Activated CD8-positive, alpha-beta T cell treated with anti-CD3 and anti-CD28 coated beads, Interleukin-2, amount 10 ng/mL, durations not matched to agents 7 days and 5 days (primary cell): ENCODE data around the gene BARX2. TPM values are rescaled to one million over a fixed set of nuclear protein-coding genes. Genes with fewer than 3 reads are reported as not detected.
"Not testable (repeated sequence)": the region's sequence is repeated elsewhere in the genome, so short reads cannot be mapped to it uniquely, and the experiment has no call there.

Experiments used
- ATAC-seq: fragments of 150-1000 bp; cut with Tn5 transposase; one replicate; pipeline ENCODE4 v1.10.0; 2021; ENCODE audit warnings: moderate library complexity
- CTCF ChIA-PET: fragments of 350-600 bp; sonication (Branson Sonifier 250); formaldehyde crosslinking; loops from one replicate; lab custom pipeline; 2021; ENCODE audit warnings: antibody characterized with exemption; lab: Charles Lee
- POLR2A ChIA-PET: fragments of 350-600 bp; sonication (Branson Sonifier 250); formaldehyde crosslinking; loops from one replicate; lab custom pipeline; 2021; ENCODE audit warnings: antibody characterized with exemption; lab: Charles Lee
- DNase-seq: peaks from one replicate; pipeline ENCODE4 v3.0.0-alpha.2; 2020
- H3K27ac Mint-ChIP-seq: one replicate; pipeline ENCODE4 v1.8.0; 2021; ENCODE audit warnings: mild to moderate bottlenecking, mixed read lengths
- H3K27me3 Mint-ChIP-seq: one replicate; pipeline ENCODE4 v1.8.0; 2021; ENCODE audit warnings: low read depth, mixed read lengths
- H3K36me3 Mint-ChIP-seq: one replicate; pipeline ENCODE4 v1.8.0; 2021; ENCODE audit warnings: low read depth, mixed read lengths
- H3K4me1 Mint-ChIP-seq: one replicate; pipeline ENCODE4 v1.8.0; 2021; ENCODE audit warnings: low read depth, mixed read lengths
- H3K4me3 Mint-ChIP-seq: one replicate; pipeline ENCODE4 v1.8.0; 2021; ENCODE audit warnings: mild to moderate bottlenecking, mixed read lengths
- H3K9me3 Mint-ChIP-seq: one replicate; pipeline ENCODE4 v1.8.0; 2022; ENCODE audit warnings: mixed read lengths; ENCODE audit not compliant: insufficient read depth
- total RNA-seq, 2 experiments: library from RNA; stranded (reverse); gene quantifications; one replicate each; pipeline ENCODE4 v1.2.3, GENCODE V29; 2021

The BARX2 gene
- total RNA-seq: not detected

- peaks cover 72% of the 10 kb centered on the region for H3K27me3 Mint-ChIP-seq
- H3K4me3 Mint-ChIP-seq: peak within 1 kb of the TSS; percentile 46
- H3K9me3 Mint-ChIP-seq: no peaks in the 10 kb centered on the region
- ATAC-seq (peak; percentile 28), DNase-seq (no peak)
- ChIA-PET POLR2A (no interaction called here), CTCF (interaction anchor here (1.3 to 2.1 kb wide), 3 partner anchors 9 to 374 kb away, joined by 4 to 12 read pairs (median 5); no protein-coding TSS in a partner anchor)
- H3K4me1 Mint-ChIP-seq: peaks cover 26% of the 10 kb centered on the region
- H3K36me3 Mint-ChIP-seq: no peaks in the 10 kb centered on the region
- H3K27ac Mint-ChIP-seq: no peak within 1 kb of the TSS
These were observed at the start of gene BARX2 for GRCh38 chr11:129375751-129376657. BARX2 (plus strand) TSS chr11:129375848; CDS start chr11:129376036, 188 bp downstream.

GRCh38 chr11:129326921-129327320 lies 48.7 kb upstream of the BARX2 start:
- ChIA-PET CTCF (no interaction called here), POLR2A (no interaction called here)
- H3K4me1 Mint-ChIP-seq: no peaks in the 10 kb centered on the region
- H3K4me3 Mint-ChIP-seq: no peak overlapping the region
- no peak for DNase-seq
- H3K27ac Mint-ChIP-seq: no peak overlapping the region
- no peaks in the 10 kb centered on the region for H3K9me3 Mint-ChIP-seq
- H3K27me3 Mint-ChIP-seq: peaks cover 6% of the 10 kb centered on the region
- no peaks in the 10 kb centered on the region for H3K36me3 Mint-ChIP-seq
- ATAC-seq: no peak

DNA sequence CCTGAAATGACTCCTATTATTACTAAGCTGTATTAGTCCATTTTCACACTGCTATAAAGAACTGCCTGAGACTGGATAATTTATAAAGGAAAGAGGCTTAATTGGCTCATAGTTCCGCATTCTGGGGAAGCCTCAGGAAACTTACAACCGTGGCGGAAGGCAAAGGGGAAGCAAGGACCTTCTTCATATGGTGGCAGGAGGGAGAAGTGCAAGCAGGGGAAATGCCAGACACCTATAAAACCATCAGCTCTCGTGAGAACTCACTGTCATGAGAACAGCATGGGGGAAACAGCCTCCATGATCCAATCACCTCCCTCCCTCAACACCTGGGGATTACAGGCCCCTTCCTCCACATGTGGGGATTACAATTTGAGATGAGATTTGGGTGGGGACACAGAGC lies 47.9 kb upstream of the BARX2 start:
- H3K27me3 Mint-ChIP-seq, POLR2A ChIA-PET, H3K9me3 Mint-ChIP-seq, H3K36me3 Mint-ChIP-seq, H3K4me1 Mint-ChIP-seq, DNase-seq, H3K4me3 Mint-ChIP-seq, ATAC-seq, H3K27ac Mint-ChIP-seq: not testable (repeated sequence)
- CTCF ChIA-PET: interaction anchor here (2.5 kb wide), 1 partner anchor 209 kb away, joined by 10 read pairs; no protein-coding TSS in a partner anchor

DNA sequence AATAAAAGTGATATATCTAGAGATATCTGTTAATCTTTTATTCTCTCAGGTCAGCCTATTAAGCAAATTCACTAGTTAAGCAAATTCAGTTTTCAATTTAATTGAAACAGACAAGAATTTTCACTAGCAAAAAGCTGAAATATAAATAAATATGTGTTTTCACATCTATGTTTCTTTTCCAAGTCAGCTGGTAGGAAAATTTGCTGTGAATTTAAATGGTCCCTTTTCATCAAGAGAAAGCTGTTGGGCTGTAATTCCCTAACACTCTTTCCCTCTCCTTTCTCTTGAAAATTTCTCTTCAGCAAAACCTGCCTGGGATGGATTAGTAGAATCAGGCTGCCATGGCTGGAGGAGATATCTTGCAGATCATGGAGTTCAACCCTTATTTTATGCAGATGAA lies 46.9 kb upstream of the BARX2 start:
- no peak for DNase-seq
- H3K4me3 Mint-ChIP-seq: no peak overlapping the region
- no peaks in the 10 kb centered on the region for H3K36me3 Mint-ChIP-seq
- POLR2A ChIA-PET: no interaction called here
- H3K4me1 Mint-ChIP-seq: no peaks in the 10 kb centered on the region
- H3K9me3 Mint-ChIP-seq: no peaks in the 10 kb centered on the region
- CTCF ChIA-PET: interaction anchor here (0.9 to 2.5 kb wide), 3 partner anchors 99 to 444 kb away, joined by 3 to 10 read pairs (median 6); no protein-coding TSS in a partner anchor
- peaks cover 2% of the 10 kb centered on the region for H3K27me3 Mint-ChIP-seq
- no peak overlapping the region for H3K27ac Mint-ChIP-seq
- ATAC-seq: no peak

- ChIA-PET CTCF (interaction anchor here (0.7 to 3.4 kb wide), 12 partner anchors 9 to 447 kb away, joined by 3 to 25 read pairs (median 4); no protein-coding TSS in a partner anchor), POLR2A (no interaction called here)
- H3K27me3 Mint-ChIP-seq: peaks cover 2% of the 10 kb centered on the region
- ATAC-seq (no peak), DNase-seq (no peak)
- H3K4me3 Mint-ChIP-seq: no peak overlapping the region
- no peaks in the 10 kb centered on the region for H3K36me3 Mint-ChIP-seq
- no peaks in the 10 kb centered on the region for H3K4me1 Mint-ChIP-seq
- H3K9me3 Mint-ChIP-seq: no peaks in the 10 kb centered on the region
- H3K27ac Mint-ChIP-seq: no peak overlapping the region
These were observed 44.4 kb upstream of the BARX2 start for GRCh38 chr11:129331217-129331616.

- Mint-ChIP-seq H3K9me3 (no peaks in the 10 kb centered on the region), H3K27ac (no peak overlapping the region), H3K27me3 (peaks cover 2% of the 10 kb centered on the region), H3K4me1 (no peaks in the 10 kb centered on the region), H3K4me3 (no peak overlapping the region), H3K36me3 (no peaks in the 10 kb centered on the region)
- peak; percentile 74 for DNase-seq
- POLR2A ChIA-PET: no interaction called here
- peak; percentile 87 for ATAC-seq
- CTCF ChIA-PET: interaction anchor here (0.6 to 3.4 kb wide), 14 partner anchors 9 to 447 kb away, joined by 3 to 25 read pairs (median 4); no protein-coding TSS in a partner anchor
These were observed 43.8 kb upstream of the BARX2 start for GRCh38 chr11:129331871-129332274.

GRCh38 chr11:129333873-129334272 lies 41.8 kb upstream of the BARX2 start:
- no peaks in the 10 kb centered on the region for H3K36me3 Mint-ChIP-seq
- CTCF ChIA-PET: interaction anchor here (3.4 kb wide), 1 partner anchor 215 kb away, joined by 25 read pairs; no protein-coding TSS in a partner anchor
- DNase-seq (no peak), ATAC-seq (peak; percentile 27)
- no peaks in the 10 kb centered on the region for H3K9me3 Mint-ChIP-seq
- no peak overlapping the region for H3K4me3 Mint-ChIP-seq
- no peaks in the 10 kb centered on the region for H3K4me1 Mint-ChIP-seq
- POLR2A ChIA-PET: no interaction called here
- no peak overlapping the region for H3K27ac Mint-ChIP-seq
- H3K27me3 Mint-ChIP-seq: peaks cover under 1% of the 10 kb centered on the region

DNA sequence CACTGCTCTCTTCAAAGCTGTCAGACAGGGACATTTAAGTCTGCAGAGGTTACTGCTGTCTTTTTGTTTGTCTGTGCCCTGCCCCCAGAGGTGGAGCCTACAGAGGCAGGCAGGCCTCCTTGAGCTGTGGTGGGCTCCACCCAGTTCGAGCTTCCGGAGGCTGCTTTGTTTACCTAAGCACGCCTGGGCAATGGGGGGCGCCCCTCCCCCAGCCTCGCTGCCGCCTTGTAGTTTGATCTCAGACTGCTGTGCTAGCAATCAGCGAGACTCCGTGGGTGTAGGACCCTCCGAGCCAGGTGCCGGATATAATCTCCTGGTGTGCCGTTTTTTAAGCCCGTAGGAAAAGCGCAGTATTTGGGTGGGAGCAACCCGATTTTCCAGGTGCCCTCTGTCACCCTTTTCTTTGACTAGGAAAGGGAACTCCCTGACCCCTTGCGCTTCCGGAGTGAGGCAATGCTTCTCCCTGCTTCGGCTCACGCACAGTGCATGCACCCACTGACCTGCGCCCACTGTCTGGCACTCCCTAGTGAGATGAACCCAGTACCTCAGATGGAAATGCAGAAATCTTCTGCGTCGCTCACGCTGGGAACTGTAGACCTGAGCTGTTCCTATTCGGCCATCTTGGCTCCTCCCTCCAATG lies 31.2 kb upstream of the BARX2 start:
- CTCF ChIA-PET, H3K9me3 Mint-ChIP-seq, H3K36me3 Mint-ChIP-seq, H3K27me3 Mint-ChIP-seq, POLR2A ChIA-PET, H3K4me1 Mint-ChIP-seq, DNase-seq, H3K27ac Mint-ChIP-seq, ATAC-seq, H3K4me3 Mint-ChIP-seq: not testable (repeated sequence)

DNA sequence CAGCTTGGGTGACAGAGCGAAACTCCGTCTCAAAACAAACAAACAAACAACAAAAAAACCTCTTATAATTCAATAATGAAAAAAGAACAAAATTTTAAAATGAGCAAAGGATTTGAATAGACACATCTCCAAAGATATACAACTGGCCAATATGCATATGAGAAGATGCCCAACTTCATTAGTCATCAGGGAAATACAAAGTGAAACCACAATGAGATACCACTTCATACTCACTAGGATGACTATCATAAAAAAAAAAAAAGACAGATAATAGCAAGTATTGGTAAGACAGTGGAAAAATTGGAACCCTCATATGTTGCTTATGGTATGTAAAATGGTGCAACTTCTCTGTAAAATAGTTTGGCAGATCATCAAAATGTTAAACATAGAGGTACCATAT lies 28.7 kb upstream of the BARX2 start:
- peaks cover 3% of the 10 kb centered on the region for H3K27me3 Mint-ChIP-seq
- H3K9me3 Mint-ChIP-seq: no peaks in the 10 kb centered on the region
- no peak for DNase-seq
- POLR2A ChIA-PET: no interaction called here
- no peaks in the 10 kb centered on the region for H3K36me3 Mint-ChIP-seq
- H3K4me1 Mint-ChIP-seq: no peaks in the 10 kb centered on the region
- CTCF ChIA-PET: no interaction called here
- H3K4me3 Mint-ChIP-seq: no peak overlapping the region
- ATAC-seq: no peak
- no peak overlapping the region for H3K27ac Mint-ChIP-seq

DNA sequence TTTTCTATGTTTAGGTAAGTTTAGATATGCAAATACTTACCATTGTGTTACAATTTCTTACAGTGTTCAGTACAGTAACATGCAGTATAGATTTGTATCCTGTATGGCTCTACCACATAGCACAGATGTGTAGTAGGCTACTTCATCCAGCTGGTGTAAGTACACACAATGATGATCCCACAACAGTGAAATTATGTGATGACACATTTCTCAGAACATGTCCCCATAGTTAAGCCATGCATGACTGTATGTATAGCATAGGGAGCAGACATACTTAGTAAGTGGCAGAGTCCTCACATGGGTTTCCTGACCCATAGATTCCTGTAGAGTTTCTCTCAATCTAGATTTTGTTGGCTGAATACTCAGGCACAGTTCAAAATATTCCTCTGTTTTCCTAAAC lies 26.8 kb upstream of the BARX2 start:
- H3K9me3 Mint-ChIP-seq: no peaks in the 10 kb centered on the region
- ChIA-PET POLR2A (no interaction called here), CTCF (no interaction called here)
- no peaks in the 10 kb centered on the region for H3K4me1 Mint-ChIP-seq
- no peak overlapping the region for H3K27ac Mint-ChIP-seq
- H3K27me3 Mint-ChIP-seq: peaks cover 3% of the 10 kb centered on the region
- ATAC-seq (no peak), DNase-seq (no peak)
- no peak overlapping the region for H3K4me3 Mint-ChIP-seq
- no peaks in the 10 kb centered on the region for H3K36me3 Mint-ChIP-seq

DNA sequence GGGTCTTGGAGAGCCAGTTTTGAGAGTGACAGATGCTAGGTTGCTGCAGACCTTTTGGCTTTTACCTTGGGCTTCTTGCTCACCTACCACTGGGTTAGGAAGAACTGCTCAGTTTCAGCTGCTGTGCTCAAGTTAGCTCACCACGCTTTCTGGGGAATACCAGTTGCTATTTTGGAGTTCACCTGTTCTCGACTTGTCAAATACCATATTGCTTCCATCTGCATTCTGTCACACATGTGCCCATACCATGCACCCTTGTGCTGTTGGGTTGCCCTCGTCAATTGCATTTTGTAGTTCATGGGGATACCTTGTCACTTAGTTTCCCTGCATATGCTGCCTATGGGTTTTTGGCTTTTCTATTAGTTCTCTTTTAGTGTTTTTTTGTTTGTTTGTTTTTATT lies 23.0 kb upstream of the BARX2 start:
- Mint-ChIP-seq H3K27me3 (peaks cover 3% of the 10 kb centered on the region), H3K9me3 (no peaks in the 10 kb centered on the region), H3K4me1 (no peaks in the 10 kb centered on the region), H3K27ac (no peak overlapping the region), H3K36me3 (no peaks in the 10 kb centered on the region), H3K4me3 (no peak overlapping the region)
- ATAC-seq (no peak), DNase-seq (no peak)
- ChIA-PET POLR2A (no interaction called here), CTCF (no interaction called here)

- no peaks in the 10 kb centered on the region for H3K9me3 Mint-ChIP-seq
- peaks cover 7% of the 10 kb centered on the region for H3K27me3 Mint-ChIP-seq
- ATAC-seq: no peak
- no peak overlapping the region for H3K27ac Mint-ChIP-seq
- no peaks in the 10 kb centered on the region for H3K4me1 Mint-ChIP-seq
- ChIA-PET POLR2A (interaction anchor here (1.2 kb wide), 1 partner anchor 57 kb away, joined by 3 read pairs; no protein-coding TSS in a partner anchor), CTCF (no interaction called here)
- no peak overlapping the region for H3K4me3 Mint-ChIP-seq
- DNase-seq: no peak
- H3K36me3 Mint-ChIP-seq: no peaks in the 10 kb centered on the region
These were observed 21.0 kb upstream of the BARX2 start for GRCh38 chr11:129354691-129355090.
